GM23338 (cell line): Measurements from ENCODE around the gene ACTA2. TPM values are rescaled to one million over a fixed set of nuclear protein-coding genes. Genes with fewer than 3 reads are reported as not detected.

Source experiments
- ATAC-seq: fragments of 200-7000 bp; cut with Tn5 transposase; 3 replicates; pipeline ENCODE4 v1.9.1; 2020
- DNase-seq: peaks from one replicate; pipeline ENCODE4 v3.0.0-alpha.2; 2015; ENCODE audit warnings: low spot score
- H2AFZ ChIP-seq: fragments of 200-600 bp; sonication (generic); 2 replicates; pipeline ENCODE4 v1.8.0; 2016; ENCODE audit warnings: antibody characterized with exemption, mild to moderate bottlenecking, moderate library complexity
- H3F3A ChIP-seq: fragments of 200-600 bp; sonication (generic); replicated peaks from 2 replicates; pipeline ENCODE4 v1.8.0; 2017; ENCODE audit warnings: antibody characterized with exemption, mixed run types, low read depth
- H3K27ac ChIP-seq: fragments of 200-600 bp; sonication (generic); 2 replicates; pipeline ENCODE4 v1.6.1; 2016; ENCODE audit warnings: low read depth
- H3K27me3 ChIP-seq: fragments of 200-600 bp; sonication (generic); 2 replicates; pipeline ENCODE4 v1.8.0; 2016; ENCODE audit warnings: mild to moderate bottlenecking, mixed run types, moderate library complexity; ENCODE audit not compliant: insufficient read depth
- H3K36me3 ChIP-seq: fragments of 200-600 bp; sonication (generic); 2 replicates; pipeline ENCODE4 v1.8.0; 2016; ENCODE audit warnings: mild to moderate bottlenecking; ENCODE audit not compliant: insufficient read depth
- H3K4me1 ChIP-seq: fragments of 200-600 bp; sonication (generic); 2 replicates; pipeline ENCODE4 v1.8.0; 2016; ENCODE audit warnings: mild to moderate bottlenecking, moderate library complexity; ENCODE audit not compliant: insufficient read depth
- H3K4me2 ChIP-seq: fragments of 200-600 bp; sonication (generic); 2 replicates; pipeline ENCODE4 v1.7.1; 2017; ENCODE audit warnings: mixed run types
- H3K4me3 ChIP-seq: fragments of 200-600 bp; sonication (generic); 2 replicates; pipeline ENCODE4 v1.6.1; 2016; ENCODE audit warnings: mixed run types
- H3K79me2 ChIP-seq: fragments of 200-600 bp; sonication (generic); replicated peaks from 2 replicates; pipeline ENCODE4 v1.8.0; 2017; ENCODE audit warnings: mild to moderate bottlenecking; ENCODE audit not compliant: insufficient read depth
- H3K9me2 ChIP-seq: fragments of 200-600 bp; sonication (generic); 2 replicates; pipeline ENCODE4 v1.8.0; 2017; ENCODE audit not compliant: insufficient read depth
- H4K20me1 ChIP-seq: fragments of 200-600 bp; sonication (generic); replicated peaks from 2 replicates; pipeline ENCODE4 v1.8.0; 2017; ENCODE audit warnings: mild to moderate bottlenecking; ENCODE audit not compliant: insufficient read depth
- H3K27ac Mint-ChIP-seq: 2 replicates; pipeline ENCODE4 v1.8.0; 2020; ENCODE audit warnings: inconsistent platforms, mild to moderate bottlenecking, moderate library complexity, mixed read lengths
- H3K27me3 Mint-ChIP-seq: 3 replicates; pipeline ENCODE4 v1.8.0; 2022; ENCODE audit warnings: low read depth, mild to moderate bottlenecking, moderate library complexity, mixed read lengths, inconsistent platforms; ENCODE audit not compliant: insufficient read depth, poor library complexity
- H3K36me3 Mint-ChIP-seq: 3 replicates; pipeline ENCODE4 v1.8.0; 2021; ENCODE audit warnings: low read depth, mild to moderate bottlenecking, inconsistent platforms, moderate library complexity, mixed read lengths
- H3K4me1 Mint-ChIP-seq: 3 replicates; pipeline ENCODE4 v1.8.0; 2020; ENCODE audit warnings: mild to moderate bottlenecking, inconsistent platforms, mixed read lengths
- H3K4me3 Mint-ChIP-seq: 3 replicates; pipeline ENCODE4 v1.8.0; 2021; ENCODE audit warnings: moderate library complexity, mild to moderate bottlenecking, inconsistent platforms, mixed read lengths
- H3K9me3 Mint-ChIP-seq: 3 replicates; pipeline ENCODE4 v1.8.0; 2020; ENCODE audit warnings: moderate library complexity, mild to moderate bottlenecking, inconsistent platforms, mixed read lengths
- CREB1 ChIP-seq: fragments of 250-450 bp; sonication (Bioruptor Pico); IDR thresholded peaks from 2 replicates; pipeline ENCODE4 v1.5.0; 2020; ENCODE audit warnings: low read depth, mild to moderate bottlenecking, moderate library complexity
- ETS1 ChIP-seq: IDR thresholded peaks from 2 replicates; pipeline ENCODE4 v1.6.1; 2016; ENCODE audit warnings: antibody characterized with exemption
- EZH2 ChIP-seq: fragments of 200-600 bp; sonication (generic); IDR thresholded peaks from one replicate; pipeline ENCODE4 v1.8.0; 2017; ENCODE audit warnings: antibody characterized with exemption, mild to moderate bottlenecking, low read depth; ENCODE audit not compliant: unreplicated experiment
- EZH2phosphoT487 ChIP-seq: fragments of 200-600 bp; sonication (generic); IDR thresholded peaks from one replicate; pipeline ENCODE4 v1.8.1; 2018; ENCODE audit warnings: antibody characterized with exemption; ENCODE audit not compliant: unreplicated experiment
- JUNB ChIP-seq: IDR thresholded peaks from one replicate; pipeline ENCODE4 v1.6.1; 2016; ENCODE audit warnings: antibody characterized with exemption; ENCODE audit not compliant: unreplicated experiment
- NANOG ChIP-seq: IDR thresholded peaks from 2 replicates; pipeline ENCODE4 v1.6.1; 2016; ENCODE audit warnings: antibody characterized with exemption, borderline replicate concordance
- POLR2AphosphoS5 ChIP-seq: IDR thresholded peaks from 2 replicates; pipeline ENCODE4 v1.6.1; 2016; ENCODE audit warnings: antibody characterized with exemption, low read depth
- STAT1 ChIP-seq: IDR thresholded peaks from one replicate; pipeline ENCODE4 v1.6.1; 2016; ENCODE audit warnings: antibody characterized with exemption; ENCODE audit not compliant: unreplicated experiment
- ZNF114 ChIP-seq: fragments of 250-450 bp; sonication (Bioruptor Pico); IDR thresholded peaks from 2 replicates; pipeline ENCODE4 v1.5.0; 2020; ENCODE audit warnings: mild to moderate bottlenecking, moderate library complexity
- ZNF331 ChIP-seq: fragments of 250-450 bp; sonication (Bioruptor Pico); IDR thresholded peaks from 2 replicates; pipeline ENCODE4 v1.5.0; 2020; ENCODE audit warnings: low read depth, mild to moderate bottlenecking, moderate library complexity
- ZNF462 ChIP-seq: fragments of 250-450 bp; sonication (Bioruptor Pico); IDR thresholded peaks from 2 replicates; pipeline ENCODE4 v1.5.0; 2020; ENCODE audit warnings: mild to moderate bottlenecking, moderate library complexity
- polyA plus RNA-seq: library from polyadenylated mRNA; unstranded; fragments of >200 nt; fragmentation: Nextera tagmentation; extraction: Ambion mirVana; gene quantifications from 2 replicates; pipeline ENCODE4 v1.2.1, GENCODE V29; 2016
- total RNA-seq: library from RNA; depleted of rRNA; stranded (reverse); fragments of >200 nt; shearing (Covaris generic); gene quantifications from 2 replicates; pipeline ENCODE4 v1.2.3, GENCODE V29; 2014
- TF ChIP-seq, protein P1 (sequence below): IDR thresholded peaks from one replicate; pipeline ENCODE4 v1.6.1; 2018; ENCODE audit warnings: antibody characterized with exemption; ENCODE audit not compliant: unreplicated experiment

The ACTA2 gene
- total and polyA plus RNA-seq, 2 experiments from 2014 or later, result 3.4 to 9.4 TPM

GRCh38 chr10:88899886-88900285 is 52.7 kb downstream of the ACTA2 start:
- H3K4me2 ChIP-seq, result no peak overlapping the region
- Mint-ChIP-seq H3K27me3 (no peaks in the 10 kb centered on the region), H3K4me1 (peaks cover 10% of the 10 kb centered on the region; the same call in 2 of the 3 replicates), H3K27ac (no peak overlapping the region), H3K36me3 (peaks cover 8% of the 10 kb centered on the region; the same call in 2 of the 3 replicates), H3K9me3 (no peaks in the 10 kb centered on the region), H3K4me3 (no peak overlapping the region)
- H4K20me1 ChIP-seq, result no peaks in the 10 kb centered on the region
- H2AFZ ChIP-seq, result no peak overlapping the region
- no peaks in the 10 kb centered on the region for H3K27me3 ChIP-seq
- no peaks in the 10 kb centered on the region for H3K79me2 ChIP-seq
- no peaks in the 10 kb centered on the region for H3K36me3 ChIP-seq
- H3K4me1 ChIP-seq, result no peaks in the 10 kb centered on the region
- no peaks in the 10 kb centered on the region for H3K9me2 ChIP-seq
- TF ChIP-seq POLR2AphosphoS5 (no peak), ETS1 (no peak), CREB1 (CRISPR knock-in tag) (no peak), JUNB (no peak)
- DNase-seq (no peak), ATAC-seq (no peak)
- no peaks in the 10 kb centered on the region for H3F3A ChIP-seq
- H3K4me3 ChIP-seq, result no peak overlapping the region
- no peak overlapping the region for H3K27ac ChIP-seq

DNA sequence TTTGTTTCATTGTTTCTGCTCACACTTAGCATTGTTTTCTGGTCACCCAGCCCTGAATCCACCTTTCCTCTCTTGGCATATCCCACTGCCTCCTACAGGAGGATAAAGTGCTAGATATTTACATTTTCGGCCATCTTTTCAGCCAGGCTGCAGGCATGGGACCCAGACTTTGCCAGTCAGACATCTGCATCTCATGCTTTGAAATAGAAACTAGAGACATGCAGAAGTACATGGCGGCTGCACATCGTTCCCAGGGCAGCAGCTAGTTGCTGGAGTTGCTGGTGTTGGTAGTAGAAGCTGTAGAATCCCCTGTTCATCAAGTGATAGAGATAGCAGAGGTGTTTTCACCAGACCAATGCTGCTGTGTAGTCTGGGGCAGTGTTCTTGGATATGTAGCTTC is 53.8 kb downstream of the ACTA2 start:
- Histone ChIP-seq H3K79me2 (no peaks in the 10 kb centered on the region), H3K9me2 (no peaks in the 10 kb centered on the region), H3K4me3 (no peak overlapping the region), H2AFZ (no peak overlapping the region), H3K36me3 (no peaks in the 10 kb centered on the region), H3K27me3 (no peaks in the 10 kb centered on the region), H3F3A (no peaks in the 10 kb centered on the region), H3K4me1 (no peaks in the 10 kb centered on the region), H4K20me1 (no peaks in the 10 kb centered on the region), H3K4me2 (no peak overlapping the region), H3K27ac (peak overlapping the region; percentile 35; the same call in 1 of the 2 replicates)
- DNase-seq (no peak), ATAC-seq (no peak)
- no peak overlapping the region for H3K4me3 Mint-ChIP-seq
- peaks cover 8% of the 10 kb centered on the region; the same call in 2 of the 3 replicates for H3K36me3 Mint-ChIP-seq
- peaks cover 10% of the 10 kb centered on the region; the same call in 2 of the 3 replicates for H3K4me1 Mint-ChIP-seq
- H3K9me3 Mint-ChIP-seq, result no peaks in the 10 kb centered on the region
- H3K27me3 Mint-ChIP-seq, result no peaks in the 10 kb centered on the region
- H3K27ac Mint-ChIP-seq, result no peak overlapping the region
- TF ChIP-seq ZNF114 (CRISPR knock-in tag) (no peak), POLR2AphosphoS5 (no peak), ZNF462 (CRISPR knock-in tag) (no peak), EZH2 (no peak), ZNF331 (no peak), CREB1 (CRISPR knock-in tag) (no peak), STAT1 (no peak), NANOG (no peak), JUNB (no peak), EZH2phosphoT487 (no peak)
- TF ChIP-seq, protein P1, sequence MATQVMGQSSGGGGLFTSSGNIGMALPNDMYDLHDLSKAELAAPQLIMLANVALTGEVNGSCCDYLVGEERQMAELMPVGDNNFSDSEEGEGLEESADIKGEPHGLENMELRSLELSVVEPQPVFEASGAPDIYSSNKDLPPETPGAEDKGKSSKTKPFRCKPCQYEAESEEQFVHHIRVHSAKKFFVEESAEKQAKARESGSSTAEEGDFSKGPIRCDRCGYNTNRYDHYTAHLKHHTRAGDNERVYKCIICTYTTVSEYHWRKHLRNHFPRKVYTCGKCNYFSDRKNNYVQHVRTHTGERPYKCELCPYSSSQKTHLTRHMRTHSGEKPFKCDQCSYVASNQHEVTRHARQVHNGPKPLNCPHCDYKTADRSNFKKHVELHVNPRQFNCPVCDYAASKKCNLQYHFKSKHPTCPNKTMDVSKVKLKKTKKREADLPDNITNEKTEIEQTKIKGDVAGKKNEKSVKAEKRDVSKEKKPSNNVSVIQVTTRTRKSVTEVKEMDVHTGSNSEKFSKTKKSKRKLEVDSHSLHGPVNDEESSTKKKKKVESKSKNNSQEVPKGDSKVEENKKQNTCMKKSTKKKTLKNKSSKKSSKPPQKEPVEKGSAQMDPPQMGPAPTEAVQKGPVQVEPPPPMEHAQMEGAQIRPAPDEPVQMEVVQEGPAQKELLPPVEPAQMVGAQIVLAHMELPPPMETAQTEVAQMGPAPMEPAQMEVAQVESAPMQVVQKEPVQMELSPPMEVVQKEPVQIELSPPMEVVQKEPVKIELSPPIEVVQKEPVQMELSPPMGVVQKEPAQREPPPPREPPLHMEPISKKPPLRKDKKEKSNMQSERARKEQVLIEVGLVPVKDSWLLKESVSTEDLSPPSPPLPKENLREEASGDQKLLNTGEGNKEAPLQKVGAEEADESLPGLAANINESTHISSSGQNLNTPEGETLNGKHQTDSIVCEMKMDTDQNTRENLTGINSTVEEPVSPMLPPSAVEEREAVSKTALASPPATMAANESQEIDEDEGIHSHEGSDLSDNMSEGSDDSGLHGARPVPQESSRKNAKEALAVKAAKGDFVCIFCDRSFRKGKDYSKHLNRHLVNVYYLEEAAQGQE, result no peak
